H9 (cell line): ENCODE data around the gene SAMM50. TPM values are rescaled to one million over a fixed set of nuclear protein-coding genes. Genes with fewer than 3 reads are reported as not detected.

Source experiments
- DNase-seq: peaks from one replicate; pipeline ENCODE4 v3.0.0-alpha.2; 2017
- H2AFZ ChIP-seq: one replicate; pipeline ENCODE4 v1.6.1; 2013; ENCODE audit warnings: mild to moderate bottlenecking, low read length, control low read depth, moderate library complexity
- H2AK5ac ChIP-seq: 2 replicates; pipeline ENCODE4 v1.6.1; 2013; ENCODE audit warnings: low read length, control low read depth, mixed read lengths; ENCODE audit not compliant: insufficient read length
- H2BK120ac ChIP-seq: one replicate; pipeline ENCODE4 v1.6.1; 2013; ENCODE audit warnings: low read depth, mild to moderate bottlenecking, low read length, control low read depth, inconsistent platforms; ENCODE audit not compliant: poor library complexity, severe bottlenecking
- H2BK12ac ChIP-seq: 2 replicates; pipeline ENCODE4 v1.6.1; 2013; ENCODE audit warnings: low read length, control low read depth, mixed read lengths, low read depth; ENCODE audit not compliant: insufficient read length
- H2BK15ac ChIP-seq: 2 replicates; pipeline ENCODE4 v1.6.1; 2013; ENCODE audit warnings: low read depth, low read length, control low read depth
- H2BK20ac ChIP-seq: one replicate; pipeline ENCODE4 v1.6.1; 2013; ENCODE audit warnings: low read depth, mild to moderate bottlenecking, low read length, control low read depth, inconsistent platforms; ENCODE audit not compliant: poor library complexity, severe bottlenecking
- H2BK5ac ChIP-seq: 2 replicates; pipeline ENCODE4 v1.6.1; 2013; ENCODE audit warnings: low read length, control low read depth, mixed read lengths; ENCODE audit not compliant: insufficient read length
- H3K14ac ChIP-seq: 2 replicates; pipeline ENCODE4 v1.6.1; 2013; ENCODE audit warnings: low read length, control low read depth; ENCODE audit not compliant: insufficient read depth
- H3K18ac ChIP-seq: 2 replicates; pipeline ENCODE4 v1.6.1; 2013; ENCODE audit warnings: low read depth, mild to moderate bottlenecking, mixed read lengths, low read length, control low read depth; ENCODE audit not compliant: insufficient read length
- H3K23ac ChIP-seq: 2 replicates; pipeline ENCODE4 v1.6.1; 2013; ENCODE audit warnings: low read length, control low read depth, mixed read lengths, low read depth; ENCODE audit not compliant: insufficient read length
- H3K23me2 ChIP-seq: 2 replicates; pipeline ENCODE4 v1.6.1; 2013; ENCODE audit warnings: low read depth, mild to moderate bottlenecking, mixed read lengths, low read length, control low read depth; ENCODE audit not compliant: insufficient read length, poor library complexity, severe bottlenecking
- H3K27ac ChIP-seq: 2 replicates; pipeline ENCODE4 v1.5.1; 2013; ENCODE audit warnings: low read length, control low read depth, mixed read lengths, low read depth; ENCODE audit not compliant: insufficient read length
- H3K27me3 ChIP-seq: 2 replicates; pipeline ENCODE4 v1.6.1; 2013; ENCODE audit warnings: low read length, control low read depth, inconsistent platforms; ENCODE audit not compliant: insufficient read depth
- H3K4ac ChIP-seq: 2 replicates; pipeline ENCODE4 v1.6.1; 2013; ENCODE audit warnings: low read depth, mild to moderate bottlenecking, control low read depth, inconsistent platforms, low read length, moderate library complexity
- H3K4me1 ChIP-seq: 2 replicates; pipeline ENCODE4 v1.6.1; 2013; ENCODE audit warnings: low read length, control low read depth, inconsistent platforms; ENCODE audit not compliant: insufficient read depth
- H3K4me2 ChIP-seq: 2 replicates; pipeline ENCODE4 v1.6.1; 2013; ENCODE audit warnings: low read length, control low read depth, mixed read lengths; ENCODE audit not compliant: insufficient read length, insufficient read depth
- H3K56ac ChIP-seq: 2 replicates; pipeline ENCODE4 v1.6.1; 2013; ENCODE audit warnings: low read depth, mild to moderate bottlenecking, mixed read lengths, low read length, control low read depth; ENCODE audit not compliant: insufficient read length
- H3K79me1 ChIP-seq: 2 replicates; pipeline ENCODE4 v1.6.1; 2013; ENCODE audit warnings: low read depth, mild to moderate bottlenecking, moderate library complexity, low read length, control low read depth, inconsistent platforms; ENCODE audit not compliant: insufficient read depth, poor library complexity, severe bottlenecking
- H3K79me2 ChIP-seq: 2 replicates; pipeline ENCODE4 v1.6.1; 2013; ENCODE audit warnings: low read length, control low read depth, inconsistent platforms; ENCODE audit not compliant: insufficient read depth
- H3K9ac ChIP-seq: 2 replicates; pipeline ENCODE4 v1.6.1; 2013; ENCODE audit warnings: low read length, control low read depth, mixed read lengths; ENCODE audit not compliant: insufficient read length; ENCODE audit errors: extremely low read depth
- H3K9me3 ChIP-seq: one replicate; pipeline ENCODE4 v1.6.1; 2013; ENCODE audit warnings: low read depth, low read length, inconsistent platforms; ENCODE audit not compliant: control insufficient read depth
- H3T11ph ChIP-seq: one replicate; pipeline ENCODE4 v1.6.1; 2013; ENCODE audit warnings: mild to moderate bottlenecking, low read length, control low read depth, inconsistent platforms
- H4K20me1 ChIP-seq: one replicate; pipeline ENCODE4 v1.6.1; 2013; ENCODE audit not compliant: control insufficient read depth, insufficient read length, insufficient read depth
- H4K5ac ChIP-seq: 2 replicates; pipeline ENCODE4 v1.6.1; 2013; ENCODE audit warnings: low read depth, mild to moderate bottlenecking, mixed read lengths, low read length, control low read depth; ENCODE audit not compliant: insufficient read length
- H4K8ac ChIP-seq: replicated peaks from 2 replicates; pipeline ENCODE4 v1.6.1; 2013; ENCODE audit warnings: low read length, control low read depth, mixed read lengths, low read depth; ENCODE audit not compliant: insufficient read length
- H4K91ac ChIP-seq: 2 replicates; pipeline ENCODE4 v1.6.1; 2013; ENCODE audit warnings: low read depth, mild to moderate bottlenecking, moderate library complexity, mixed read lengths, low read length, control low read depth; ENCODE audit not compliant: insufficient read length
- H3K27ac Mint-ChIP-seq, 3 experiments: 2 replicates in 2 of 3; 3 replicates in 1 of 3; pipeline ENCODE4 v1.8.0; 2020 to 2021; ENCODE audit warnings: mixed read lengths in 3 of 3, mild to moderate bottlenecking in 1 of 3, moderate library complexity in 1 of 3
- H3K27me3 Mint-ChIP-seq: 2 replicates; pipeline ENCODE4 v1.8.0; 2021; ENCODE audit warnings: low read depth, mild to moderate bottlenecking, moderate library complexity, mixed read lengths
- H3K36me3 Mint-ChIP-seq, 3 experiments: 2 replicates in 2 of 3; 3 replicates in 1 of 3; pipeline ENCODE4 v1.8.0; 2020 to 2021; ENCODE audit warnings: low read depth in 3 of 3, mixed read lengths in 3 of 3; ENCODE audit not compliant: insufficient read depth in 1 of 3
- H3K4me1 Mint-ChIP-seq, 2 experiments: 2 replicates each; pipeline ENCODE4 v1.8.0; 2020; ENCODE audit warnings: mixed read lengths in 2 of 2
- H3K4me3 Mint-ChIP-seq, 2 experiments: 2 replicates in 1 of 2; 3 replicates in 1 of 2; pipeline ENCODE4 v1.8.0; 2020 to 2021; ENCODE audit warnings: mild to moderate bottlenecking in 2 of 2, mixed read lengths in 2 of 2, moderate library complexity in 1 of 2
- H3K9me3 Mint-ChIP-seq, 2 experiments: 2 replicates in 1 of 2; 3 replicates in 1 of 2; pipeline ENCODE4 v1.8.0; 2020; ENCODE audit warnings: mild to moderate bottlenecking in 2 of 2, mixed read lengths in 2 of 2, moderate library complexity in 1 of 2
- WGBS: extraction: QIAGEN DNeasy Blood & Tissue Kit; methylation state at CpG from one replicate; pipeline ENCODE4 v1.1.7; 2013; ENCODE audit warnings: missing lambda C conversion rate, low lambda C conversion rate, mixed read lengths; ENCODE audit not compliant: insufficient read length; ENCODE audit errors: extremely low coverage; 5-methylcytosine and 5-hydroxymethylcytosine counted together
- total RNA-seq: library from RNA; stranded (reverse); gene quantifications from 2 replicates; pipeline ENCODE4 v1.2.1, GENCODE V29; 2021
- TF ChIP-seq, protein P1 (sequence below): fragments of 200-600 bp; sonication (generic); conservative IDR thresholded peaks from 3 replicates; pipeline ENCODE4 v1.8.0; 2021; ENCODE audit warnings: antibody characterized with exemption, mild to moderate bottlenecking

The SAMM50 gene
- total RNA-seq, 1 experiment from 2014 or later = 57.2 TPM

GRCh38 chr22:43957871-43958270 is 2.6 kb downstream of the SAMM50 start:
- H3K27me3 ChIP-seq = no peaks in the 10 kb centered on the region
- TF ChIP-seq, protein P1, sequence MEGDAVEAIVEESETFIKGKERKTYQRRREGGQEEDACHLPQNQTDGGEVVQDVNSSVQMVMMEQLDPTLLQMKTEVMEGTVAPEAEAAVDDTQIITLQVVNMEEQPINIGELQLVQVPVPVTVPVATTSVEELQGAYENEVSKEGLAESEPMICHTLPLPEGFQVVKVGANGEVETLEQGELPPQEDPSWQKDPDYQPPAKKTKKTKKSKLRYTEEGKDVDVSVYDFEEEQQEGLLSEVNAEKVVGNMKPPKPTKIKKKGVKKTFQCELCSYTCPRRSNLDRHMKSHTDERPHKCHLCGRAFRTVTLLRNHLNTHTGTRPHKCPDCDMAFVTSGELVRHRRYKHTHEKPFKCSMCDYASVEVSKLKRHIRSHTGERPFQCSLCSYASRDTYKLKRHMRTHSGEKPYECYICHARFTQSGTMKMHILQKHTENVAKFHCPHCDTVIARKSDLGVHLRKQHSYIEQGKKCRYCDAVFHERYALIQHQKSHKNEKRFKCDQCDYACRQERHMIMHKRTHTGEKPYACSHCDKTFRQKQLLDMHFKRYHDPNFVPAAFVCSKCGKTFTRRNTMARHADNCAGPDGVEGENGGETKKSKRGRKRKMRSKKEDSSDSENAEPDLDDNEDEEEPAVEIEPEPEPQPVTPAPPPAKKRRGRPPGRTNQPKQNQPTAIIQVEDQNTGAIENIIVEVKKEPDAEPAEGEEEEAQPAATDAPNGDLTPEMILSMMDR = no peak
- no peak overlapping the region for H3K4ac ChIP-seq
- no peak overlapping the region for H2AK5ac ChIP-seq
- peaks cover 3% of the 10 kb centered on the region; the same call in 1 of the 2 replicates for H3K27me3 Mint-ChIP-seq
- no peak overlapping the region for H4K91ac ChIP-seq
- no peaks in the 10 kb centered on the region for H3K79me1 ChIP-seq
- no peaks in the 10 kb centered on the region for H3K9me3 Mint-ChIP-seq
- no peak overlapping the region for H3K23ac ChIP-seq
- no peak overlapping the region for H2BK12ac ChIP-seq
- no peak overlapping the region for H4K5ac ChIP-seq
- H2BK15ac ChIP-seq = no peak overlapping the region
- H3K4me1 ChIP-seq = peaks cover 8% of the 10 kb centered on the region; the same call in 1 of the 2 replicates
- peaks cover 8% of the 10 kb centered on the region for H3K23me2 ChIP-seq
- no peak overlapping the region for H3K56ac ChIP-seq
- peaks cover 0 to 2% (median 0%) of the 10 kb centered on the region in 3 experiments; a peak in 2 of 7 replicates for H3K36me3 Mint-ChIP-seq
- no peak overlapping the region for H3K27ac Mint-ChIP-seq
- no peak overlapping the region for H2BK20ac ChIP-seq
- no peaks in the 10 kb centered on the region for H4K20me1 ChIP-seq
- H3K9me3 ChIP-seq = no peaks in the 10 kb centered on the region
- no peak overlapping the region for H3K18ac ChIP-seq
- H3K9ac ChIP-seq = no peak overlapping the region
- H4K8ac ChIP-seq = no peak overlapping the region
- no peak overlapping the region for H2BK5ac ChIP-seq
- H2AFZ ChIP-seq = no peak overlapping the region
- no peak overlapping the region for H3K27ac ChIP-seq
- no peak overlapping the region for H3K4me2 ChIP-seq
- peaks cover 29 to 33% of the 10 kb centered on the region in 2 experiments for H3K4me1 Mint-ChIP-seq
- no peak for DNase-seq
- WGBS = no CpG with 5 or more reads among the region's 11 CpGs
- H3T11ph ChIP-seq = no peak overlapping the region
- H3K79me2 ChIP-seq = no peaks in the 10 kb centered on the region
- H3K4me3 Mint-ChIP-seq = peak overlapping the region in 1 of 2 experiments; percentile 52; a peak in 3 of 5 replicates
- H3K14ac ChIP-seq = no peak overlapping the region
- H2BK120ac ChIP-seq = no peak overlapping the region
